Measurements from ENCODE around the gene SLC24A1. TPM values are rescaled to one million over a fixed set of nuclear protein-coding genes. Genes with fewer than 3 reads are reported as not detected.
A peak's percentile ranks its signal among the peaks of the same experiment; 100 is the strongest.

The SLC24A1 gene
- total and polyA plus RNA-seq, 8 donors, result 8.3 to 29.1 (median 26.6) TPM

GRCh38 chr15:65646486-65646885, 24.7 kb downstream of the SLC24A1 start:
- ATAC-seq (no peak), DNase-seq (no peak)
- Histone ChIP-seq H3K4me1 (no peaks in the 10 kb centered on the region), H3K36me3 (peaks cover 0 to 7% of the 10 kb centered on the region in 2 donors), H3K9me3 (no peaks in the 10 kb centered on the region), H3K27ac (no peak overlapping the region), H3K27me3 (no peaks in the 10 kb centered on the region), H3K4me3 (no peak overlapping the region)
- intact Hi-C loops (cut with DNase I), result no loop called here
- no peak for TF ChIP-seq CTCF (IDR thresholded peaks at IDR 0.05)

DNA sequence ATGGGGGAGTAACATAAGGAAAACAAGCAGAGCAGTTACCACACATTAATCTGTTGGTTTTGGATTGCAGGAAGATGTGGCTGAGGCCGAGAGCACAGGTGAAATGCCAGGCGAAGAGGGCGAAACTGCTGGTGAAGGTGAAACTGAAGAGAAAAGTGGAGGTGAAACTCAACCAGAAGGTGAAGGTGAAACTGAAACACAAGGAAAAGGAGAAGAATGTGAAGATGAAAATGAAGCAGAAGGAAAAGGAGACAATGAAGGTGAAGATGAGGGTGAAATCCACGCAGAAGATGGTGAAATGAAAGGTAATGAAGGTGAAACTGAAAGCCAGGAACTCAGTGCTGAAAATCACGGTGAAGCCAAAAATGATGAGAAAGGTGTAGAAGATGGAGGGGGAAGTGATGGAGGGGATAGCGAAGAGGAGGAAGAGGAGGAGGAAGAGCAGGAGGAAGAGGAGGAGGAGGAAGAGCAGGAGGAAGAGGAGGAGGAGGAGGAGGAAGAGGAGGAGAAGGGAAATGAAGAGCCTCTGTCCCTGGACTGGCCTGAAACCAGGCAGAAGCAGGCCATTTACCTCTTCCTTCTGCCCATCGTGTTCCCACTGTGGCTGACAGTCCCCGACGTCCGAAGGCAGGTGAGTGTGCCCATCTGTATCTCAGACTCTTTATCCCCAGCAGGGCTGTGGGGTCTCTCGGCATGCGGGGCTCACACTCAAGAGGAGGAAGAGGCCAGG, 28.7 kb downstream of the SLC24A1 start:
- TF ChIP-seq CTCF (IDR thresholded peaks at IDR 0.05), result no peak
- ATAC-seq, result no peak

GRCh38 chr15:65651042-65651322, 29.2 kb downstream of the SLC24A1 start:
- Histone ChIP-seq H3K36me3 (peaks cover 0 to 34% of the 10 kb centered on the region in 2 donors), H3K9me3 (no peaks in the 10 kb centered on the region), H3K4me1 (no peaks in the 10 kb centered on the region), H3K27ac (no peak overlapping the region), H3K27me3 (no peaks in the 10 kb centered on the region), H3K4me3 (no peak overlapping the region)
- ATAC-seq (no peak), DNase-seq (no peak)
- intact Hi-C loops (cut with DNase I), result no loop called here
- no peak for TF ChIP-seq CTCF (IDR thresholded peaks at IDR 0.05)

More for the DNA sequence above, 28.7 kb downstream of the SLC24A1 start:
- Histone ChIP-seq H3K4me1 (no peaks in the 10 kb centered on the region), H3K9me3 (no peaks in the 10 kb centered on the region), H3K36me3 (peaks cover 0 to 29% of the 10 kb centered on the region in 2 donors), H3K27ac (no peak overlapping the region), H3K27me3 (no peaks in the 10 kb centered on the region), H3K4me3 (no peak overlapping the region)
- intact Hi-C loops (cut with DNase I), result no loop called here
- no peak for DNase-seq

- ATAC-seq, result peak; percentile 73
- H3K4me3 ChIP-seq, result no peak overlapping the region
Measured at GRCh38 chr15:65651831-65652749, 30.4 kb downstream of the SLC24A1 start.

More at GRCh38 chr15:65651831-65652749, 30.4 kb downstream of the SLC24A1 start:
- no peak for TF ChIP-seq CTCF (IDR thresholded peaks at IDR 0.05)
- Histone ChIP-seq H3K4me1 (no peaks in the 10 kb centered on the region), H3K27ac (no peak overlapping the region), H3K36me3 (peaks cover 0 to 40% of the 10 kb centered on the region in 2 donors), H3K9me3 (no peaks in the 10 kb centered on the region), H3K27me3 (no peaks in the 10 kb centered on the region)
- intact Hi-C loops (cut with DNase I), result no loop called here
- DNase-seq, result no peak

Data from left lung (tissue), 10 donors.